Measurements from ENCODE around the gene SSH3.
A peak's percentile ranks its signal among the peaks of the same experiment; 100 is the strongest.

The SSH3 gene

GRCh38 chr11:67351275-67352005, 48.1 kb downstream of the SSH3 start:
- peak; percentile 34 for DNase-seq

- no peak for DNase-seq
These were observed 49.4 kb downstream of the SSH3 start for GRCh38 chr11:67352546-67353316.

GRCh38 chr11:67353317-67354074, 50.2 kb downstream of the SSH3 start, which contains the start of gene POLD4:
Gene POLD4, minus strand, starts transcription at chr11:67353546. Its CDS starts 147 bp downstream, at chr11:67353399.
- peak; percentile 48 for DNase-seq

GRCh38 chr11:67354075-67355022, 51.0 kb downstream of the SSH3 start:
- no peak for DNase-seq

- DNase-seq = no peak
These were observed 51.9 kb downstream of the SSH3 start for GRCh38 chr11:67355023-67355793.

GRCh38 chr11:67355794-67356386, 52.6 kb downstream of the SSH3 start:
- no peak for DNase-seq

GRCh38 chr11:67356387-67356863, 53.1 kb downstream of the SSH3 start:
- no peak for DNase-seq

GRCh38 chr11:67356864-67357561, 53.7 kb downstream of the SSH3 start:
- DNase-seq = no peak

GRCh38 chr11:67357831-67358670, 54.7 kb downstream of the SSH3 start:
- DNase-seq = no peak

Data from NCI-H1436 treated with DMSO at 0.1 percent for 48 hours (cell line).